Adrenal gland (tissue), 12 donors: ENCODE data around the gene ZNF337. TPM values are rescaled to one million over a fixed set of nuclear protein-coding genes. Genes with fewer than 3 reads are reported as not detected.
A peak's percentile ranks its signal among the peaks of the same experiment; 100 is the strongest.

Experiments
- DNase-seq, 7 donors: peaks; one replicate each; pipeline ENCODE4 v3.0.0-alpha.2; 2019 to 2020
- H3K27ac ChIP-seq, 5 donors: fragments of 200-600 bp; sonication (generic) in 4 of 5; 1 replicate in 3 of 5; 2 replicates in 2 of 5; pipeline versions ENCODE4 v1.5.1 to v1.8.0; 2016 to 2020; ENCODE audit warnings: mild to moderate bottlenecking in 1 of 5
- H3K27me3 ChIP-seq: fragments of 200-600 bp; 2 replicates; pipeline ENCODE4 v1.8.0; 2021
- H3K36me3 ChIP-seq, 2 donors: fragments of 200-600 bp; replicated peaks in 1 of 2; 1 replicate in 1 of 2; 2 replicates in 1 of 2; pipeline versions ENCODE4 v1.5.1 to v1.8.0; 2018 to 2022
- H3K4me1 ChIP-seq, 2 donors: fragments of 200-600 bp; replicated peaks in 1 of 2; 1 replicate in 1 of 2; 2 replicates in 1 of 2; pipeline versions ENCODE4 v1.5.1 to v1.8.0; 2018 to 2021
- H3K4me3 ChIP-seq, 4 donors: fragments of 200-600 bp; sonication (generic) in 3 of 4; one replicate each; pipeline ENCODE4 v1.5.1; 2016 to 2018
- H3K9me3 ChIP-seq, 3 donors: fragments of 200-600 bp; sonication (generic) in 1 of 3; replicated peaks in 1 of 3; 1 replicate in 2 of 3; 2 replicates in 1 of 3; pipeline versions ENCODE4 v1.5.1 to v1.8.0; 2016 to 2021
- POLR2A ChIP-seq, 2 donors: fragments of 450-650 bp; IDR thresholded peaks; one replicate each; pipeline ENCODE4 v1.6.1; 2017; ENCODE audit warnings: antibody characterized with exemption in 2 of 2, mild to moderate bottlenecking in 2 of 2, moderate library complexity in 1 of 2
- WGBS, 4 donors: extraction: QIAGEN DNeasy Blood & Tissue Kit in 2 of 4; methylation state at CpG; one replicate each; pipeline versions ENCODE4 v1.1.5 to v1.1.7; 2013 to 2017; 5-methylcytosine and 5-hydroxymethylcytosine counted together
- intact Hi-C, 2 donors: fragments of 100-400 bp; cut with DNase I; formaldehyde crosslinking; loops; one replicate each; pipeline versions ENCODE4 v1.14.1 to v1.15.0; 2022 to 2023
- polyA plus RNA-seq, 3 donors: library from polyadenylated mRNA; stranded (reverse); fragments of 200-250 nt in 2 of 3; fragments of 350-450 nt in 1 of 3; fragmentation: Illumina TruSeq in 1 of 3; extraction: RNeasy Lipid Tissue Mini Kit (QIAGEN cat#74804) in 1 of 3; gene quantifications; one replicate each; pipeline ENCODE4 v1.2.3, GENCODE V29; 2013 to 2014
- total RNA-seq, 9 donors: library from RNA; depleted of rRNA in 4 of 9; stranded (reverse); fragments of >200 nt in 4 of 9; fragments of 120-200 nt in 1 of 9; fragmentation: NEBNext Ultra II Directional in 1 of 9; extraction: Animal tissue kit (Norgen Biotek cat#: 25700) in 1 of 9; gene quantifications; one replicate each; pipeline versions ENCODE4 v1.1.0 to v1.2.4, GENCODE V29; 2013 to 2023
- TF ChIP-seq, protein P1 (sequence below), 6 experiments: fragments of 450-650 bp in 4 of 6; fragments of 200-600 bp in 2 of 6; sonication (generic) in 1 of 6; IDR thresholded peaks; 1 replicate in 5 of 6; 2 replicates in 1 of 6; pipeline versions ENCODE4 v1.5.1 to v1.8.0; 2016 to 2021; ENCODE audit warnings: antibody characterized with exemption in 6 of 6, mild to moderate bottlenecking in 2 of 6, moderate library complexity in 1 of 6
- donor health status: healthy with polysubstance abuse.
- donor health status: Bipolar disorder and iron deficiency.
- donor health status: DM: yes; HTN: yes; CAD: no.
- donor health status: DM: no; HTN: no; CAD: no.
- donor health status: DM: no; HTN: no; CAD: no.
- donor health status: DM: yes; HTN: yes; CAD: no.

The ZNF337 gene
- total and polyA plus RNA-seq, 12 donors, result 7.1 to 29.4 (median 11.8) TPM

DNA sequence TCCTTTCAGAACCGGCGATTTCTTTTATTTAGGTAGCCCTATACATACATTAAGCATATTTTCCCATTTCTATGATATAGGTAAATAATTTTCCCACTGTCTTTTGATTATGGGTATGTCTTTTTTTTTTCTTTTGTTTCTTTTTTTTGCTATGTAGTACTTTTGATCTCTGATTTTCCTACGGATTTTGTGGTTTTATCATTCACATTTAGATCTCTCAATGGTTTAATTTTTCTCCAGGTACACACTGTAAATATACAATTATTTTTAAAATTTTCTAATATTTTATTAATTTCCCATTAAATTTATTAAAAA, 436 bp upstream of the ZNF337 start:
- Histone ChIP-seq H3K4me1 (peaks cover 13 to 19% of the 10 kb centered on the region in 2 donors), H3K36me3 (no peaks in the 10 kb centered on the region), H3K9me3 (peaks cover 0 to 10% (median 0%) of the 10 kb centered on the region in 3 donors), H3K27ac (peak overlapping the region in 3 of 5 donors; percentile 89 to 96 (median 93)), H3K27me3 (no peaks in the 10 kb centered on the region), H3K4me3 (peak overlapping the region in 2 of 4 donors; percentile 85 to 98)
- intact Hi-C loops, result loop anchor here in 1 of 2 donors (10.0 kb wide), 1 partner anchor 72 kb away; the partner anchor contains the start of gene NANP
- DNase-seq, result no peak
- TF ChIP-seq, protein P1, sequence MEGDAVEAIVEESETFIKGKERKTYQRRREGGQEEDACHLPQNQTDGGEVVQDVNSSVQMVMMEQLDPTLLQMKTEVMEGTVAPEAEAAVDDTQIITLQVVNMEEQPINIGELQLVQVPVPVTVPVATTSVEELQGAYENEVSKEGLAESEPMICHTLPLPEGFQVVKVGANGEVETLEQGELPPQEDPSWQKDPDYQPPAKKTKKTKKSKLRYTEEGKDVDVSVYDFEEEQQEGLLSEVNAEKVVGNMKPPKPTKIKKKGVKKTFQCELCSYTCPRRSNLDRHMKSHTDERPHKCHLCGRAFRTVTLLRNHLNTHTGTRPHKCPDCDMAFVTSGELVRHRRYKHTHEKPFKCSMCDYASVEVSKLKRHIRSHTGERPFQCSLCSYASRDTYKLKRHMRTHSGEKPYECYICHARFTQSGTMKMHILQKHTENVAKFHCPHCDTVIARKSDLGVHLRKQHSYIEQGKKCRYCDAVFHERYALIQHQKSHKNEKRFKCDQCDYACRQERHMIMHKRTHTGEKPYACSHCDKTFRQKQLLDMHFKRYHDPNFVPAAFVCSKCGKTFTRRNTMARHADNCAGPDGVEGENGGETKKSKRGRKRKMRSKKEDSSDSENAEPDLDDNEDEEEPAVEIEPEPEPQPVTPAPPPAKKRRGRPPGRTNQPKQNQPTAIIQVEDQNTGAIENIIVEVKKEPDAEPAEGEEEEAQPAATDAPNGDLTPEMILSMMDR (IDR thresholded peaks at IDR 0.05), result no peak
- TF ChIP-seq POLR2A (IDR thresholded peaks at IDR 0.05), result no peak
- 0 to 2% (median 1%) methylated on average over 3 of the region's 3 CpGs for WGBS, 4 donors

DNA sequence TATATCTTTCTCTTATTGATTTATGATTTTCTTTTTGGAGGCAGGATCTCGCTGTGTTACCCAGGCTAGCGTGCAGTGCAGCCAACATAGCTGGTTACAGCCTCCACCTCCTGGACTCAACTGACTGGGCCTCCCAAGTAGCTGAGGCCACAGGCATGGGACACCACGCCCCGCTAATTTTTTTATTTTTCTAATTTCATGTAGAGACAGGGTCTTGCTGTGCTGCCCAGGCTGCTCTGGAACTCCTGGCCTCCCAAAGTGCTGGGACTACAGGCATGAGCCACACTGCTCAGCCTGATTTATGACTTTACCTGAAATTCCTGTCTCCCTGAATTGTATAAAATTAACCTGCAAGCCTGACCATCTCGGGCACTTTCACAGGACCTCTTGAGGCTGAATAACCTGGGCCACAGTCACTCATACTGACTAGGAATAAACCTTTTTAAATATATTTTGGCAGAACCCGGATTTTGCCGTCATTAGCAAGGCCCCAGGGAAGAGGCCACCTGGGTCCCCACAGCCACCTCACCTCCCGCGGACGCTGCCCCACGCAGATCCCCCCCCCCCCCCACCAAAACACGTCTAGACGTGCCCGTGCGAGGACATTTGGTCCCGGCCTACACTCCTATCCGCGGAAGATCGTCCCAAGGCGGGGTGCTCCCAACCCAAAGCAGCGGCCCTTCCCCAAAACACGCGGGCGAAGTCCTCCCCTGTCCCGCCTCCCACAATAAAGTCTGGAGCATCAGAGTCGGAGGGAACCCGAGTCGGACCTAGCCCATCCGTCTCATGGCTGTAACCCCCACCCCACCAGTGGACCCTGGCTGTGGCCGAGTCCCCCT, 902 bp downstream of the ZNF337 start:
- intact Hi-C loops, result loop anchor here in 1 of 2 donors (10.0 kb wide), 1 partner anchor 71 kb away; the partner anchor contains the start of gene NANP
- no peaks in the 10 kb centered on the region for H3K27me3 ChIP-seq
- DNase-seq, result peak in 4 of 7 donors; percentile 32 to 47 (median 40)
- peaks cover 0 to 10% (median 0%) of the 10 kb centered on the region in 3 donors for H3K9me3 ChIP-seq
- WGBS, 4 donors, result 14 to 26% (median 17%) methylated on average over 17 to 30 of the region's 30 CpGs
- peaks cover 13 to 19% of the 10 kb centered on the region in 2 donors for H3K4me1 ChIP-seq
- TF ChIP-seq, protein P1 (IDR thresholded peaks at IDR 0.05), result no peak
- TF ChIP-seq POLR2A (IDR thresholded peaks at IDR 0.05), result no peak
- peak overlapping the region in 4 of 5 donors; percentile 89 to 96 (median 92) for H3K27ac ChIP-seq
- H3K36me3 ChIP-seq, result peaks cover 0 to 10% of the 10 kb centered on the region in 2 donors
- peak overlapping the region; percentile 85 to 98 (median 95) for H3K4me3 ChIP-seq

DNA sequence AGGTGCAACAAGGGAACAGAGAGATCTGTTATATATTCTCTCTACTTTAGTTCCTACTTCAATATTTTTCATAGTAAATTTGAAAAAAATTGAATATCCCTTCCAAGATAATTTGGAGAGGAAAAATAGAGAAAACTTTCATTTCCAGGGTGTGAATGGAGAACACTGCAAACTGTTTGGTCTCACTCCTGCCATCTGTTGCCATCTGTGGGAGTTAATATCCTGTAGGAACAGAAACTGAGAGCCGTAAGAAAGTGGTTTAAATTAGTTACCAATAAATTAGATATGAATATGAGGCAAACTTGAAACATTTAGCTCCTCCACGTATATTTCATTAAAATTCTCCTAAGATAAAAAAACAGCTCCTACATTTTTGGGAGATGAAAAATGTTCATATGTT, 4.2 kb downstream of the ZNF337 start:
- intact Hi-C loops, result loop anchor here in 1 of 2 donors (10.0 kb wide), 1 partner anchor 68 kb away; the partner anchor contains the start of gene NANP
- H3K4me3 ChIP-seq, result no peak overlapping the region
- H3K27ac ChIP-seq, result no peak overlapping the region
- peaks cover 0 to 10% of the 10 kb centered on the region in 2 donors for H3K36me3 ChIP-seq
- 63 to 86% (median 83%) methylated on average over 2 of the region's 2 CpGs for WGBS, 4 donors
- no peaks in the 10 kb centered on the region for H3K27me3 ChIP-seq
- DNase-seq, result no peak
- no peaks in the 10 kb centered on the region for H3K9me3 ChIP-seq
- no peak for TF ChIP-seq POLR2A (IDR thresholded peaks at IDR 0.05)
- TF ChIP-seq, protein P1 (IDR thresholded peaks at IDR 0.05), result no peak
- H3K4me1 ChIP-seq, result peaks cover 12 to 17% of the 10 kb centered on the region in 2 donors

DNA sequence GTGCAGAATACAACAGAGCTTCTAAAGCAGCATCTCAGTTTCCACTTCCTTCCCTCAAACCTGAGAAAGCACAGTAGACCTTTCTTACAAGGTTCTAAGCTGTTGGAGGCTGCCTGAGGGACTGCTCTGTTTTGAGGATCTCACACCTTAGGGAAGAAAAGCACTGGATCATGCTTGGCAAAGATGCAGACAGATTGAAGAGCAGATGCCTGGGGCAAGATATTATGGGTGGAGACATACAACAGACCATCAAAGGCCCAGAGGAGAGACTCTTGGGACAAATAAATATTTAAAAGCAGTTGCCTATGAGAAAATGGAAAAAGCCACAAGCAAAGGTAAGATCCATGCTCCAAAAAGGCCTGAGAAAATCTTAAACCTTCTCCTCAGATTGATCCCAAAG, 6.2 kb downstream of the ZNF337 start:
- H3K27me3 ChIP-seq, result no peaks in the 10 kb centered on the region
- H3K4me3 ChIP-seq, result no peak overlapping the region
- H3K4me1 ChIP-seq, result peaks cover 3 to 7% of the 10 kb centered on the region in 2 donors
- no peak overlapping the region for H3K27ac ChIP-seq
- TF ChIP-seq POLR2A (IDR thresholded peaks at IDR 0.05), result no peak
- TF ChIP-seq, protein P1 (IDR thresholded peaks at IDR 0.05), result no peak
- intact Hi-C loops, result loop anchor here in 1 of 2 donors (10.0 kb wide), 1 partner anchor 66 kb away; the partner anchor contains the start of gene NANP
- no peaks in the 10 kb centered on the region for H3K9me3 ChIP-seq
- H3K36me3 ChIP-seq, result peaks cover 0 to 11% of the 10 kb centered on the region in 2 donors
- no peak for DNase-seq
